HEK293 (cell line): ENCODE measurements around the gene GARIN5B.
A peak's percentile ranks its signal among the peaks of the same experiment; 100 is the strongest.

Source experiments
- CTCF ChIA-PET: fragments of 350-600 bp; formaldehyde crosslinking; extraction: SDS; loops from one replicate; lab custom pipeline; 2021; ENCODE audit warnings: antibody characterized with exemption; lab: Yijun Ruan, JAX
- POLR2A ChIA-PET: fragments of 300-600 bp; formaldehyde crosslinking; extraction: SDS; loops from one replicate; lab custom pipeline; 2020; ENCODE audit warnings: antibody characterized with exemption, inconsistent platforms; lab: Yijun Ruan, JAX
- H3K27ac ChIP-seq: fragments of 200-500 bp; sonication (Bioruptor generic); 2 replicates; pipeline ENCODE4 v1.5.1; 2014; ENCODE audit warnings: low read depth, low read length, control low read depth, inconsistent platforms; ENCODE audit errors: extremely low read depth
- H3K36me3 ChIP-seq, 2 experiments: fragments of 200-500 bp in 1 of 2; sonication (Bioruptor generic) in 1 of 2; 1 replicate in 1 of 2; 2 replicates in 1 of 2; pipeline ENCODE4 v1.5.1; 2014 to 2017; ENCODE audit warnings: inconsistent platforms in 2 of 2, low read length in 2 of 2; ENCODE audit not compliant: control insufficient read depth in 2 of 2, insufficient read depth in 1 of 2
- H3K4me1 ChIP-seq: fragments of 200-500 bp; sonication (Bioruptor generic); 2 replicates; pipeline ENCODE4 v1.5.1; 2014; ENCODE audit warnings: mild to moderate bottlenecking, low read length, inconsistent platforms; ENCODE audit not compliant: control insufficient read depth, insufficient read depth
- H3K4me3 ChIP-seq: 2 replicates; pipeline ENCODE4 v1.5.1; 2011; ENCODE audit warnings: low read depth, mild to moderate bottlenecking, control low read depth, low read length, moderate library complexity
- H3K9me3 ChIP-seq: fragments of 200-500 bp; sonication (Bioruptor generic); 2 replicates; pipeline ENCODE4 v1.5.1; 2014; ENCODE audit warnings: low read depth, low read length, inconsistent platforms; ENCODE audit not compliant: control insufficient read depth, insufficient read depth
- EGR2 ChIP-seq: fragments of 450-650 bp; formaldehyde crosslinking; IDR thresholded peaks from 2 replicates; pipeline ENCODE4 v1.5.1; 2016; ENCODE audit warnings: low read depth, missing biosample characterization, missing genetic modification characterization
- GLIS1 ChIP-seq: fragments of 450-650 bp; formaldehyde crosslinking; IDR thresholded peaks from 2 replicates; pipeline ENCODE4 v1.5.1; 2016; ENCODE audit warnings: missing biosample characterization, missing genetic modification characterization
- GLIS2 ChIP-seq: fragments of 450-650 bp; formaldehyde crosslinking; IDR thresholded peaks from 2 replicates; pipeline ENCODE4 v1.5.1; 2016; ENCODE audit warnings: missing biosample characterization, missing genetic modification characterization
- KLF17 ChIP-seq: fragments of 450-650 bp; formaldehyde crosslinking; IDR thresholded peaks from 2 replicates; pipeline ENCODE4 v1.5.1; 2016; ENCODE audit warnings: missing biosample characterization, missing genetic modification characterization
- KLF7 ChIP-seq: fragments of 450-650 bp; formaldehyde crosslinking; IDR thresholded peaks from 2 replicates; pipeline ENCODE4 v1.5.1; 2016; ENCODE audit warnings: missing biosample characterization, missing genetic modification characterization, borderline replicate concordance
- MZF1 ChIP-seq: fragments of 450-650 bp; formaldehyde crosslinking; IDR thresholded peaks from 2 replicates; pipeline ENCODE4 v1.5.1; 2017; ENCODE audit warnings: missing biosample characterization, missing genetic modification characterization, borderline replicate concordance
- OSR2 ChIP-seq: fragments of 450-650 bp; formaldehyde crosslinking; IDR thresholded peaks from 2 replicates; pipeline ENCODE4 v1.5.1; 2016; ENCODE audit warnings: missing biosample characterization, missing genetic modification characterization
- ZBTB17 ChIP-seq: fragments of 450-650 bp; formaldehyde crosslinking; IDR thresholded peaks from 2 replicates; pipeline ENCODE4 v1.5.1; 2016; ENCODE audit warnings: missing biosample characterization, missing genetic modification characterization
- ZBTB8A ChIP-seq: fragments of 450-650 bp; formaldehyde crosslinking; IDR thresholded peaks from 2 replicates; pipeline ENCODE4 v1.5.1; 2016; ENCODE audit warnings: missing biosample characterization, missing genetic modification characterization
- ZIC2 ChIP-seq: fragments of 450-650 bp; formaldehyde crosslinking; IDR thresholded peaks from 2 replicates; pipeline ENCODE4 v1.5.1; 2016; ENCODE audit warnings: missing biosample characterization, missing genetic modification characterization
- ZNF157 ChIP-seq: fragments of 450-650 bp; formaldehyde crosslinking; IDR thresholded peaks from 2 replicates; pipeline ENCODE4 v1.5.1; 2016; ENCODE audit warnings: missing biosample characterization, missing genetic modification characterization
- ZNF19 ChIP-seq: fragments of 450-650 bp; formaldehyde crosslinking; IDR thresholded peaks from 2 replicates; pipeline ENCODE4; 2016; ENCODE audit warnings: missing biosample characterization, missing genetic modification characterization, low read depth
- ZNF292 ChIP-seq: fragments of 450-650 bp; formaldehyde crosslinking; IDR thresholded peaks from 2 replicates; pipeline ENCODE4 v1.5.1; 2016; ENCODE audit warnings: low read depth, missing biosample characterization, missing genetic modification characterization, borderline replicate concordance
- ZNF423 ChIP-seq: fragments of 450-650 bp; formaldehyde crosslinking; IDR thresholded peaks from 2 replicates; pipeline ENCODE4 v1.5.1; 2016; ENCODE audit warnings: missing biosample characterization, missing genetic modification characterization
- ZNF426 ChIP-seq: fragments of 450-650 bp; formaldehyde crosslinking; IDR thresholded peaks from 2 replicates; pipeline ENCODE4 v1.5.1; 2017; ENCODE audit warnings: missing biosample characterization, missing genetic modification characterization, mild to moderate bottlenecking, inconsistent platforms, moderate library complexity
- ZNF521 ChIP-seq: fragments of 450-650 bp; formaldehyde crosslinking; IDR thresholded peaks from 2 replicates; pipeline ENCODE4 v1.5.1; 2017; ENCODE audit warnings: missing biosample characterization, mild to moderate bottlenecking, missing genetic modification characterization
- ZNF600 ChIP-seq: fragments of 450-650 bp; formaldehyde crosslinking; IDR thresholded peaks from 2 replicates; pipeline ENCODE4 v1.5.1; 2016; ENCODE audit warnings: missing biosample characterization, missing genetic modification characterization
- ZNF610 ChIP-seq: fragments of 450-650 bp; formaldehyde crosslinking; IDR thresholded peaks from 2 replicates; pipeline ENCODE4 v1.5.1; 2016; ENCODE audit warnings: missing biosample characterization, missing genetic modification characterization, borderline replicate concordance
- ZNF654 ChIP-seq: fragments of 450-650 bp; formaldehyde crosslinking; IDR thresholded peaks from 2 replicates; pipeline ENCODE4 v1.5.1; 2016; ENCODE audit warnings: low read depth, missing biosample characterization, missing genetic modification characterization
- ZNF768 ChIP-seq: fragments of 450-650 bp; formaldehyde crosslinking; IDR thresholded peaks from 2 replicates; pipeline ENCODE4 v1.5.1; 2018; ENCODE audit warnings: missing biosample characterization, mild to moderate bottlenecking, missing genetic modification characterization
- ZNF843 ChIP-seq: fragments of 450-650 bp; formaldehyde crosslinking; IDR thresholded peaks from 2 replicates; pipeline ENCODE4 v1.5.1; 2016; ENCODE audit warnings: missing biosample characterization, missing genetic modification characterization
- ZSCAN16 ChIP-seq: fragments of 450-650 bp; formaldehyde crosslinking; IDR thresholded peaks from 2 replicates; pipeline ENCODE4 v1.5.1; 2016; ENCODE audit warnings: missing biosample characterization, missing genetic modification characterization
- ZSCAN23 ChIP-seq: fragments of 450-650 bp; formaldehyde crosslinking; IDR thresholded peaks from 2 replicates; pipeline ENCODE4 v1.5.1; 2016; ENCODE audit warnings: missing biosample characterization, missing genetic modification characterization
- ZSCAN5A ChIP-seq: fragments of 450-650 bp; formaldehyde crosslinking; IDR thresholded peaks from 2 replicates; pipeline ENCODE4 v1.5.1; 2016; ENCODE audit warnings: missing biosample characterization, missing genetic modification characterization
- TF ChIP-seq, protein P1 (sequence below): fragments of 450-650 bp; formaldehyde crosslinking; IDR thresholded peaks from 2 replicates; pipeline ENCODE4 v1.5.1; 2016; ENCODE audit warnings: missing biosample characterization, missing genetic modification characterization
- TF ChIP-seq, protein P2 (sequence below): fragments of 450-650 bp; formaldehyde crosslinking; IDR thresholded peaks from 2 replicates; pipeline ENCODE4 v1.5.0; 2017; ENCODE audit warnings: missing biosample characterization, missing genetic modification characterization, borderline replicate concordance
- TF ChIP-seq, protein P3 (sequence below): fragments of 450-650 bp; formaldehyde crosslinking; IDR thresholded peaks from 2 replicates; pipeline ENCODE4 v1.5.1; 2016; ENCODE audit warnings: missing biosample characterization, missing genetic modification characterization
- TF ChIP-seq, protein P4 (sequence below): fragments of 450-650 bp; formaldehyde crosslinking; IDR thresholded peaks from 2 replicates; pipeline ENCODE4 v1.5.1; 2017; ENCODE audit warnings: missing biosample characterization, mild to moderate bottlenecking, missing genetic modification characterization, moderate library complexity

The GARIN5B gene

GRCh38 chr19:55390461-55390880 is 27.4 kb upstream of the GARIN5B start:
- H3K27ac ChIP-seq = 0 out of 2 replicates have a peak overlapping the region, but pooled peaks have one; percentile 19
- no peak overlapping the region for H3K4me3 ChIP-seq
- peaks cover 8 to 59% of the 10 kb centered on the region in 2 experiments for H3K36me3 ChIP-seq
- no peaks in the 10 kb centered on the region for H3K9me3 ChIP-seq
- TF ChIP-seq ZNF423 (tag by site-specific recombination) (peak; percentile 69), ZNF610 (tag by site-specific recombination) (no peak), ZNF426 (tag by site-specific recombination) (no peak), ZNF600 (tag by site-specific recombination) (peak; percentile 88), ZIC2 (tag by site-specific recombination) (peak; percentile 99), GLIS2 (tag by site-specific recombination) (peak; percentile 64), KLF7 (tag by site-specific recombination) (no peak), ZNF654 (tag by site-specific recombination) (no peak), ZNF768 (peak; percentile 44; the same call in 1 of the 2 replicates), OSR2 (tag by site-specific recombination) (no peak), ZSCAN5A (no peak), ZNF157 (no peak), ZNF292 (tag by site-specific recombination) (no peak), ZSCAN16 (no peak), ZBTB8A (tag by site-specific recombination) (0 out of 2 replicates have a peak, but pooled peaks have one; percentile 24), ZNF521 (tag by site-specific recombination) (no peak), ZNF19 (no peak), MZF1 (tag by site-specific recombination) (no peak), EGR2 (no peak), ZBTB17 (tag by site-specific recombination) (peak; percentile 60; the same call in 1 of the 2 replicates), ZNF843 (tag by site-specific recombination) (no peak), ZSCAN23 (tag by site-specific recombination) (no peak), GLIS1 (tag by site-specific recombination) (peak; percentile 99), KLF17 (tag by site-specific recombination) (no peak)
- TF ChIP-seq, protein P1, sequence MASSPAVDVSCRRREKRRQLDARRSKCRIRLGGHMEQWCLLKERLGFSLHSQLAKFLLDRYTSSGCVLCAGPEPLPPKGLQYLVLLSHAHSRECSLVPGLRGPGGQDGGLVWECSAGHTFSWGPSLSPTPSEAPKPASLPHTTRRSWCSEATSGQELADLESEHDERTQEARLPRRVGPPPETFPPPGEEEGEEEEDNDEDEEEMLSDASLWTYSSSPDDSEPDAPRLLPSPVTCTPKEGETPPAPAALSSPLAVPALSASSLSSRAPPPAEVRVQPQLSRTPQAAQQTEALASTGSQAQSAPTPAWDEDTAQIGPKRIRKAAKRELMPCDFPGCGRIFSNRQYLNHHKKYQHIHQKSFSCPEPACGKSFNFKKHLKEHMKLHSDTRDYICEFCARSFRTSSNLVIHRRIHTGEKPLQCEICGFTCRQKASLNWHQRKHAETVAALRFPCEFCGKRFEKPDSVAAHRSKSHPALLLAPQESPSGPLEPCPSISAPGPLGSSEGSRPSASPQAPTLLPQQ = no peak
- TF ChIP-seq, protein P2, sequence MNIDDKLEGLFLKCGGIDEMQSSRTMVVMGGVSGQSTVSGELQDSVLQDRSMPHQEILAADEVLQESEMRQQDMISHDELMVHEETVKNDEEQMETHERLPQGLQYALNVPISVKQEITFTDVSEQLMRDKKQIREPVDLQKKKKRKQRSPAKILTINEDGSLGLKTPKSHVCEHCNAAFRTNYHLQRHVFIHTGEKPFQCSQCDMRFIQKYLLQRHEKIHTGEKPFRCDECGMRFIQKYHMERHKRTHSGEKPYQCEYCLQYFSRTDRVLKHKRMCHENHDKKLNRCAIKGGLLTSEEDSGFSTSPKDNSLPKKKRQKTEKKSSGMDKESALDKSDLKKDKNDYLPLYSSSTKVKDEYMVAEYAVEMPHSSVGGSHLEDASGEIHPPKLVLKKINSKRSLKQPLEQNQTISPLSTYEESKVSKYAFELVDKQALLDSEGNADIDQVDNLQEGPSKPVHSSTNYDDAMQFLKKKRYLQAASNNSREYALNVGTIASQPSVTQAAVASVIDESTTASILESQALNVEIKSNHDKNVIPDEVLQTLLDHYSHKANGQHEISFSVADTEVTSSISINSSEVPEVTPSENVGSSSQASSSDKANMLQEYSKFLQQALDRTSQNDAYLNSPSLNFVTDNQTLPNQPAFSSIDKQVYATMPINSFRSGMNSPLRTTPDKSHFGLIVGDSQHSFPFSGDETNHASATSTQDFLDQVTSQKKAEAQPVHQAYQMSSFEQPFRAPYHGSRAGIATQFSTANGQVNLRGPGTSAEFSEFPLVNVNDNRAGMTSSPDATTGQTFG = no peak
- TF ChIP-seq, protein P3, sequence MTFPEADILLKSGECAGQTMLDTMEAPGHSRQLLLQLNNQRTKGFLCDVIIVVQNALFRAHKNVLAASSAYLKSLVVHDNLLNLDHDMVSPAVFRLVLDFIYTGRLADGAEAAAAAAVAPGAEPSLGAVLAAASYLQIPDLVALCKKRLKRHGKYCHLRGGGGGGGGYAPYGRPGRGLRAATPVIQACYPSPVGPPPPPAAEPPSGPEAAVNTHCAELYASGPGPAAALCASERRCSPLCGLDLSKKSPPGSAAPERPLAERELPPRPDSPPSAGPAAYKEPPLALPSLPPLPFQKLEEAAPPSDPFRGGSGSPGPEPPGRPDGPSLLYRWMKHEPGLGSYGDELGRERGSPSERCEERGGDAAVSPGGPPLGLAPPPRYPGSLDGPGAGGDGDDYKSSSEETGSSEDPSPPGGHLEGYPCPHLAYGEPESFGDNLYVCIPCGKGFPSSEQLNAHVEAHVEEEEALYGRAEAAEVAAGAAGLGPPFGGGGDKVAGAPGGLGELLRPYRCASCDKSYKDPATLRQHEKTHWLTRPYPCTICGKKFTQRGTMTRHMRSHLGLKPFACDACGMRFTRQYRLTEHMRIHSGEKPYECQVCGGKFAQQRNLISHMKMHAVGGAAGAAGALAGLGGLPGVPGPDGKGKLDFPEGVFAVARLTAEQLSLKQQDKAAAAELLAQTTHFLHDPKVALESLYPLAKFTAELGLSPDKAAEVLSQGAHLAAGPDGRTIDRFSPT = peak; percentile 51
- TF ChIP-seq, protein P4, sequence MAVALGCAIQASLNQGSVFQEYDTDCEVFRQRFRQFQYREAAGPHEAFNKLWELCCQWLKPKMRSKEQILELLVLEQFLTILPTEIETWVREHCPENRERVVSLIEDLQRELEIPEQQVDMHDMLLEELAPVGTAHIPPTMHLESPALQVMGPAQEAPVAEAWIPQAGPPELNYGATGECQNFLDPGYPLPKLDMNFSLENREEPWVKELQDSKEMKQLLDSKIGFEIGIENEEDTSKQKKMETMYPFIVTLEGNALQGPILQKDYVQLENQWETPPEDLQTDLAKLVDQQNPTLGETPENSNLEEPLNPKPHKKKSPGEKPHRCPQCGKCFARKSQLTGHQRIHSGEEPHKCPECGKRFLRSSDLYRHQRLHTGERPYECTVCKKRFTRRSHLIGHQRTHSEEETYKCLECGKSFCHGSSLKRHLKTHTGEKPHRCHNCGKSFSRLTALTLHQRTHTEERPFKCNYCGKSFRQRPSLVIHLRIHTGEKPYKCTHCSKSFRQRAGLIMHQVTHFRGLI (tag by site-specific recombination) = peak; percentile 97
- TF ChIP-seq, all 188 proteins: peak for 10
- POLR2A ChIA-PET = interaction anchor here (0.7 to 7.3 kb wide), 9 partner anchors 9 to 131 kb away, joined by 3 to 78 read pairs (median 8); partner anchors contain the start of genes KMT5C and UBE2S
- CTCF ChIA-PET = interaction anchor here (0.6 to 4.4 kb wide), 5 partner anchors 27 to 249 kb away, joined by 3 to 20 read pairs (median 4); no protein-coding TSS in a partner anchor
- H3K4me1 ChIP-seq = peaks cover 25% of the 10 kb centered on the region
